WTC11 (cell line): ENCODE measurements around the gene SH3RF2.

Experiments
- AFF4 ChIP-seq: sonication (generic); formaldehyde crosslinking; IDR thresholded peaks from 2 replicates; pipeline ENCODE4 v1.8.1; 2023; ENCODE audit warnings: mild to moderate bottlenecking, missing genetic modification reagents, borderline replicate concordance
- ATF1 ChIP-seq: sonication (generic); formaldehyde crosslinking; IDR thresholded peaks from 2 replicates; pipeline ENCODE4 v1.8.1; 2023; ENCODE audit warnings: mild to moderate bottlenecking, moderate library complexity, missing genetic modification reagents
- CTCF ChIP-seq: fragments of 200-600 bp; IDR thresholded peaks from 2 replicates; pipeline ENCODE4 v1.8.0; 2022; ENCODE audit warnings: antibody characterized with exemption
- E2F1 ChIP-seq: sonication (generic); formaldehyde crosslinking; IDR thresholded peaks from 2 replicates; pipeline ENCODE4 v1.8.0; 2022; ENCODE audit warnings: mild to moderate bottlenecking, missing genetic modification reagents
- ELF4 ChIP-seq: sonication (generic); formaldehyde crosslinking; IDR thresholded peaks from 2 replicates; pipeline ENCODE4 v1.8.1; 2022; ENCODE audit warnings: low read depth, mild to moderate bottlenecking, moderate library complexity, missing genetic modification reagents
- MAX ChIP-seq: sonication (generic); formaldehyde crosslinking; IDR thresholded peaks from 2 replicates; pipeline ENCODE4 v1.8.0; 2022; ENCODE audit warnings: mild to moderate bottlenecking, missing genetic modification reagents
- NR2C2 ChIP-seq: sonication (generic); formaldehyde crosslinking; IDR thresholded peaks from 2 replicates; pipeline ENCODE4 v1.8.0; 2022; ENCODE audit warnings: mild to moderate bottlenecking, missing genetic modification reagents
- USF1 ChIP-seq: sonication (generic); formaldehyde crosslinking; IDR thresholded peaks from 2 replicates; pipeline ENCODE4 v1.8.0; 2022; ENCODE audit warnings: mild to moderate bottlenecking, missing genetic modification reagents
- ZBTB21 ChIP-seq: sonication (generic); formaldehyde crosslinking; IDR thresholded peaks from 2 replicates; pipeline ENCODE4 v1.8.1; 2023; ENCODE audit warnings: mild to moderate bottlenecking, missing genetic modification reagents, borderline replicate concordance
- ZNF121 ChIP-seq: sonication (generic); formaldehyde crosslinking; IDR thresholded peaks from 2 replicates; pipeline ENCODE4 v1.8.0; 2023; ENCODE audit warnings: missing genetic modification reagents
- ZNF232 ChIP-seq: sonication (generic); formaldehyde crosslinking; IDR thresholded peaks from 2 replicates; pipeline ENCODE4 v1.8.0; 2022; ENCODE audit warnings: mild to moderate bottlenecking, missing genetic modification reagents
- TF ChIP-seq, protein P1 (sequence below): sonication (generic); formaldehyde crosslinking; IDR thresholded peaks from 2 replicates; pipeline ENCODE4 v1.8.1; 2023; ENCODE audit warnings: mild to moderate bottlenecking, missing genetic modification reagents, moderate library complexity
- TF ChIP-seq, protein P2 (sequence below): sonication (generic); formaldehyde crosslinking; IDR thresholded peaks from 2 replicates; pipeline ENCODE4 v1.8.1; 2023; ENCODE audit warnings: mild to moderate bottlenecking, missing genetic modification reagents, moderate library complexity

DNA sequence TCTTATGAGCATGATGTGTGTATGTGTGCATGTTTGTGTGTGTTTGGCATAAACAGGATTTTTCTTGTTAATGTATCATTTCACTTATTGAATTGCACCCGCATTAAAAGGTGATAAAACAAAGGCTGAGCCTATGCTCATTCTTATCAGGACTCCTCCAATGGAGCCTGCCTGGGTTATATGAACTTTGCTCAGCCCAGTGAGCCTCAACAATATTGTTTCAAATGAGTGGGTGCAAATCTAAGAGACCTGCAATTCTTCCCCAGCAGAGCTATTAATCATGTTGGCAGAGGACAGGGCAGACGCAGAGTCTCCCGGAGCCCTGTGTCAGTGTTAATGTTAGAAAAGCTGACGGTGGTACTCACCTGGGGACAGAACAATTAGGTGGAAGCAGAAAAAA is 71.6 kb downstream of the SH3RF2 start:
- no peak for TF ChIP-seq USF1 (CRISPR knock-in tag)
- no peak for TF ChIP-seq ELF4 (CRISPR knock-in tag)
- no peak for TF ChIP-seq CTCF
- TF ChIP-seq, protein P1, sequence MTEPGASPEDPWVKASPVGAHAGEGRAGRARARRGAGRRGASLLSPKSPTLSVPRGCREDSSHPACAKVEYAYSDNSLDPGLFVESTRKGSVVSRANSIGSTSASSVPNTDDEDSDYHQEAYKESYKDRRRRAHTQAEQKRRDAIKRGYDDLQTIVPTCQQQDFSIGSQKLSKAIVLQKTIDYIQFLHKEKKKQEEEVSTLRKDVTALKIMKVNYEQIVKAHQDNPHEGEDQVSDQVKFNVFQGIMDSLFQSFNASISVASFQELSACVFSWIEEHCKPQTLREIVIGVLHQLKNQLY (CRISPR knock-in tag): no peak
- TF ChIP-seq ATF1 (CRISPR knock-in tag): no peak
- no peak for TF ChIP-seq ZBTB21 (CRISPR knock-in tag)
- TF ChIP-seq AFF4: no peak
- TF ChIP-seq ZNF232 (CRISPR knock-in tag): no peak
- TF ChIP-seq MAX (CRISPR knock-in tag): no peak
- no peak for TF ChIP-seq NR2C2 (CRISPR knock-in tag)
- TF ChIP-seq, protein P2, sequence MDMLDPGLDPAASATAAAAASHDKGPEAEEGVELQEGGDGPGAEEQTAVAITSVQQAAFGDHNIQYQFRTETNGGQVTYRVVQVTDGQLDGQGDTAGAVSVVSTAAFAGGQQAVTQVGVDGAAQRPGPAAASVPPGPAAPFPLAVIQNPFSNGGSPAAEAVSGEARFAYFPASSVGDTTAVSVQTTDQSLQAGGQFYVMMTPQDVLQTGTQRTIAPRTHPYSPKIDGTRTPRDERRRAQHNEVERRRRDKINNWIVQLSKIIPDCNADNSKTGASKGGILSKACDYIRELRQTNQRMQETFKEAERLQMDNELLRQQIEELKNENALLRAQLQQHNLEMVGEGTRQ: no peak
- no peak for TF ChIP-seq E2F1 (CRISPR knock-in tag)
- no peak for TF ChIP-seq ZNF121 (CRISPR knock-in tag)
